HG02798 (cell line): ENCODE results near the gene DIP2B.

Experiments used
- ATAC-seq: cut with Tn5 transposase; IDR thresholded peaks from one replicate; pipeline ENCODE4 v1.9.1; 2021; ENCODE audit warnings: mild to moderate bottlenecking; ENCODE audit not compliant: unreplicated experiment, poor library complexity

The DIP2B gene

GRCh38 chr12:50603817-50604639 is 99.2 kb downstream of the DIP2B start:
- ATAC-seq: no peak

GRCh38 chr12:50604640-50604920 is 99.8 kb downstream of the DIP2B start:
- no peak for ATAC-seq

GRCh38 chr12:50606675-50607375 is 102.0 kb downstream of the DIP2B start:
- no peak for ATAC-seq

GRCh38 chr12:50609292-50609874 is 104.6 kb downstream of the DIP2B start:
- no peak for ATAC-seq

GRCh38 chr12:50610171-50610570 is 105.4 kb downstream of the DIP2B start:
- ATAC-seq: no peak

GRCh38 chr12:50611021-50611744 is 106.4 kb downstream of the DIP2B start:
- no peak for ATAC-seq

- ATAC-seq: no peak
Measured at GRCh38 chr12:50612882-50613281, 108.1 kb downstream of the DIP2B start.

GRCh38 chr12:50613463-50613862 is 108.7 kb downstream of the DIP2B start:
- no peak for ATAC-seq

- no peak for ATAC-seq
Measured at GRCh38 chr12:50614167-50614759, 109.5 kb downstream of the DIP2B start.

- no peak for ATAC-seq
Measured at GRCh38 chr12:50615145-50615906, 110.5 kb downstream of the DIP2B start.

- no peak for ATAC-seq
Measured at GRCh38 chr12:50615907-50616296, 111.1 kb downstream of the DIP2B start.

GRCh38 chr12:50617657-50618056 is 112.9 kb downstream of the DIP2B start:
- ATAC-seq: no peak

- ATAC-seq: no peak
Measured at GRCh38 chr12:50618864-50619609, 114.3 kb downstream of the DIP2B start.

- no peak for ATAC-seq
Measured at GRCh38 chr12:50619610-50619958, 114.8 kb downstream of the DIP2B start.

GRCh38 chr12:50620109-50620977 is 115.6 kb downstream of the DIP2B start:
- no peak for ATAC-seq

GRCh38 chr12:50620978-50621360 is 116.2 kb downstream of the DIP2B start:
- no peak for ATAC-seq

GRCh38 chr12:50621399-50622300 is 116.9 kb downstream of the DIP2B start:
- ATAC-seq: no peak
